Measurements from ENCODE around the gene CHST12.
"Not testable (repeated sequence)": the region's sequence is repeated elsewhere in the genome, so short reads cannot be mapped to it uniquely, and the experiment has no call there.

Gene CHST12

DNA sequence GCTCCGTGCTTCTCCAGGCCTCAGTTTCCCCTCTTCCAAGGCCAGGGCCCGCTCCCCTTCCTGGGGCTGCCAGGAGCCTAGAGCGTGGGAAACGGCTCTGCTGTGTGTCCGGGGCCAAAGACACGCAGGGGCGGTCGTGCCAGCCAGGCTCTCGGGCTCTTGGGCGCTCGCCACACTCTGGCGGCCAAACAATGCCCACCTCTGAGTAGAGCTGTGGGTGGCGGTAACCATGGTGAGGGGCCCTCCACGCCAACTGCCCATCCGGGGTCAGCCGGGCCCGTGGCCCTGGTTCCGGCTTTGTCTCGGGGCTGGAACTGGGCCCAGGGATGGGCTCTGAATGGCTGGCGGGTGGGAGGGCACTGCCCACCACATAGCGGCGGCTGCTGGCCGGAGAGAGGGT is 56.8 kb downstream of the CHST12 start:
- DNase-seq (ENCODE audit: low read depth in 2 of 2): no peak

GRCh38 chr7:2460641-2461040 is 57.2 kb downstream of the CHST12 start:
- no peak for DNase-seq (ENCODE audit: low read depth in 2 of 2)

DNA sequence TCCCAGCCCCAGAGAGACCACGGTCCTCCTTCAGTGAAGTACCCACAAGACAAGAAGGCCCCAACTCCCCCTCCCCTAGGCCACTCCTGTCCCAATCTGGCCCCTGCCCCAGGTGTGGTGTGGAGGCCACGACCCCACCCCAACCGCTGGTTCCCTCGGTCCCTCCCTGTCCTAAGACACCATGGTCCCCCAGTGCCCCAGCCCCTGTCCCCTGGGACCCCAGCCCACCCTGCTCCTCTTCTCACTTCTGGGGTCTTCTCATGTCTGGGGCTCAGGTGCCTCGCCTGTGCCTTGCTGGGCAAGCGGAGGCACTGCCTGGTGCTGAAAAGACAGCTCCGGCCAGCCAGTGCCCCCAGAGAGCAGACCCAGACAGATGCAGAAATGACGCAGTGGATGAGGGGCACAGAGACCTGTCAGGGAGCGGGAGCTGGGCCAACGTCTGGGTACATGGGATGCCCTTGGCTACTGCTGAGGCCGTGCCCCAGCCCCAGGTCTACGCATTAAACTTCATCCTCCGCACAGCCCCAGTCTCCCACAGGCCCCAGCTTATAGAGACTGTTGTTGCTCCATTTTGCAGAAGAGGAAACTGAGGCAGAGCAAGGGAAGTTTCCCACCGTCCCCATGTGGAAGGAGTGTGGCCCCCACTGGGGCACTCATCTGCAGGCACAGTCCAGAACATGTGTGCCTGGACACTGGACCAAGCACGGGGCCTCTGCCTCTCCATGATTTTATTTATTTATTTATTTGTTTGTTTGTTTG is 58.0 kb downstream of the CHST12 start:
- no peak for DNase-seq (ENCODE audit: low read depth in 2 of 2)

DNA sequence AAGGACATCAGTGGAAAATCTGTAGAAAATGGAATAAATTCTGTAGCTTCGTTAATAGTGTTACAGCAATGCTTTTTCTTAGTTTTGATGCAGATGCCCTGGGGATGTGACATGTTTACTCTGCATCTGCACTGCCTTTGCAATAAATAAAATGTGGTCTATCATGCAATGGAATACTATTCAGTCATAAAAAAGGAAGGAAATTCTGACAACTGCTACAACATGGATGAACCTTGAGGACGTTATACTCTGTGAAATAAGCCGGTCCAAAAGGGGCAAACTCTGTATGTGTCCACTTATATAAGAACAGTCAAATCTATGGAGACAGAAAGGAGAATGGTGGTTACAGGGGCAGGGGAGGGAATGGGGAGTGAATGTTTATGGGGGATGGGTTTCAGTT is 59.3 kb downstream of the CHST12 start:
- DNase-seq (ENCODE audit: low read depth in 2 of 2): no peak

DNA sequence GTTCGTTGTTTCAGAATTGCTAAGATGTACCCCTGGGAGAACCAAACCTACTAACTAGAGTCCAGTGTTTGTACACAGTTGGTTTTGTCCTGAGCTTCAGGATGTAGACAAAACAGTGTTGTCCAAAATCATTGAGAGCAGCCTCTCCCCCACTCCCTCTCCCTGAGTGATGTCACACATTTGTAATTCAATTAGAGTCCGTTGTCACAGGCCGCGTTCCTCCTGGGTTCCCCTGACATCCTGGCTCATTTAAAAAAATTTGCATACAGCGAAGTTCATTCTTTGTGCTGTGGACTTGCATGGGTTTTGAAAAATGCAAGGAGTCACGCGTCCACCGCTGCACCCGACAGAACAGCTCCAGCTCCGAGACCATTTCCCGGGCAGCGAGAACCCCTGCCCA is 62.5 kb downstream of the CHST12 start:
- DNase-seq (ENCODE audit: low read depth in 2 of 2): no peak

- DNase-seq (ENCODE audit: low read depth in 2 of 2): no peak
Observed at GRCh38 chr7:2466675-2467074, 63.3 kb downstream of the CHST12 start.

- DNase-seq (ENCODE audit: low read depth in 2 of 2): no peak
Observed at GRCh38 chr7:2468227-2468626, 64.8 kb downstream of the CHST12 start.

GRCh38 chr7:2469460-2470203 is 66.2 kb downstream of the CHST12 start:
- DNase-seq (ENCODE audit: low read depth in 2 of 2): not testable (repeated sequence)

GRCh38 chr7:2470204-2471021 is 67.0 kb downstream of the CHST12 start:
- DNase-seq (ENCODE audit: low read depth in 2 of 2): no peak

- DNase-seq (ENCODE audit: low read depth in 2 of 2): no peak
Observed at GRCh38 chr7:2471022-2471329, 67.6 kb downstream of the CHST12 start.

DNA sequence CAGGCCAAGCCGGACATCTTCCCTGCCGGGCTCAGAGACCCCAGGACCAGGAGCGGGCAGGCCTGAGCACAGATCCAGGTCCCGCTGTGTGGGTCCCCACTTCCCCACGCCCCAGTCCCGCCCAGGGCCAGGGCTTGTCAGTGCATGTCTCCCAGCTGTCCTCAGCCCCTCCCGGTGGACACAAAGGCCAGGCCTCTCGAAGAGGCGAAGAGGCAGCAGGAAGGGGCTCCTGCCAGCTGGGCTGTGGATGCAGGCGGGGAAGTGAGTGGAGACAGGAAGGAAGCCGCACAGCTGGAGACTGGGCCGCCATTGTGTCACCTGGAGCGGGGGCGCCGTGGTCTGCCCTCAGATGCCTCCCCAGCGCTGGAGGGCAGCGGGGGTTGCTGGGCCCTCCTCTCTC is 68.0 kb downstream of the CHST12 start:
- no peak for DNase-seq (ENCODE audit: low read depth in 2 of 2)

DNA sequence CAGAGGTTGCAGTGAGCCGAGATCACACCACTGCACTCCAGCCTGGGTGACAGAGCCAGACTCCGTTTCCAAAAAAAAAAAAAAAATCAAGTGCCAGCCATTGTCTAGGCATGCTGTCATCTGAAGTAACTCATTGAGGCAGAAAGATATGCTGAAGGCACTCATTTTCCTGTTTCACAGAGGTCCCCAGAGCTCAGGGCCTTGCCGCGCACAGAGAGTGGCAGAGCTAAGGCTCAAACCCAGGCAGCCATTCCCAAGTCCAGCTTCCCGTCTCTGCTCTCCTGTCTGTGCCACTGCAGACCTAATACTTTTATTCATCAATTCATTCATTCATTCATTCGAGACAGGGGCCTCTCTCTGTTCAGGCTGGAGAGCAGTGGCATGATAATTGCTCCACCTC is 69.3 kb downstream of the CHST12 start:
- no peak for DNase-seq (ENCODE audit: low read depth in 2 of 2)

DNA sequence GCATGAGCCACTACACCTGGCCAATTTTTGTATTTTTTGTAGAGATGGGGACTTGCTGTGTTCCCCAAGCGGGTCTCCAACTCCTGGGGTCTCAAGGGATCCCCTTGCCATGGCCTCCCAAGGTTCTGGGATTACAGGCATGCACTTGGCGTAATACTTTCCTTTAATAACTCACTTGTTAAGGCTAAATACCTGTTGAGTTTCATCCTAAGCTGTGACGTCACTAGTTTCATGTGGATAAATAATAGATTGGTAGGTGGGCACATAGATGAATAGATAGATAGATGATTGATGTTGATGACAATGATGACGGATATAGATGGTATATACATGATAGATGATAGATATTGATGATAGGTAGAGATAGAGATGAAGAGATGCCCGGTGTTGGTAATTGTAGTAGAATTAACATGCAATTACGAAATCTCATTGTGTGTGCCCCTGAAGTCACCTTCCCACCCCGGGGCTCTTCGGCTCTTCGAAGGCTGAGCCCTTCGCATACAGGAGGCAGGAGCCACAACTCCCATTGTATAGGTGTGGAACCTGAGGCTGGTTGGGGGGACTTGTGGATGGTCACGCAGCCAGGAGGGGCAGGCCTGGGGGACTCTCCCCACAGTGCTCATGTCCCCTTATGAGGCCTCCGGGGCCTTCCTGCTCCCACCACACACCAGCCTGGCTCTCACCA is 70.2 kb downstream of the CHST12 start:
- DNase-seq (ENCODE audit: low read depth in 2 of 2): no peak

DNA sequence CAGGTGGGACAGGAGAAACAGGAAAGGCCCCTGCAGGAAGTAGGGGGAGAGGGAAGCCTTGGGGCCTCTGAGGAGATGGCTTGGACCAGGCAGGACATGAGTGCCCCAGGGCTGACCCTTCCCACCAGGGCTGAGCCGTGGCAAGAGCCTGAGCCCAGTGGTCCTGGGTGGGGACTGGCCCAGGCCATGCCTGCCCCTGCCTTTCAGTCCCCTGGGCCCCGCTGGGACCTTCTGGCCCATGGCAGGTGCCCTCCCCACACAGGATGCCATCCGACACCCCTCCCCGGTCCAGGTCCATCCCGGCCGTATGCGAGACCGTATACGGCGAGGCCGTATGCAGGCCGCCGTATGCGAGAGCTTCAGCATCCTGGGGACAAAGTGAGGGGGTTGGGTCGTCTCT is 70.8 kb downstream of the CHST12 start:
- DNase-seq (ENCODE audit: low read depth in 2 of 2): no peak

DNA sequence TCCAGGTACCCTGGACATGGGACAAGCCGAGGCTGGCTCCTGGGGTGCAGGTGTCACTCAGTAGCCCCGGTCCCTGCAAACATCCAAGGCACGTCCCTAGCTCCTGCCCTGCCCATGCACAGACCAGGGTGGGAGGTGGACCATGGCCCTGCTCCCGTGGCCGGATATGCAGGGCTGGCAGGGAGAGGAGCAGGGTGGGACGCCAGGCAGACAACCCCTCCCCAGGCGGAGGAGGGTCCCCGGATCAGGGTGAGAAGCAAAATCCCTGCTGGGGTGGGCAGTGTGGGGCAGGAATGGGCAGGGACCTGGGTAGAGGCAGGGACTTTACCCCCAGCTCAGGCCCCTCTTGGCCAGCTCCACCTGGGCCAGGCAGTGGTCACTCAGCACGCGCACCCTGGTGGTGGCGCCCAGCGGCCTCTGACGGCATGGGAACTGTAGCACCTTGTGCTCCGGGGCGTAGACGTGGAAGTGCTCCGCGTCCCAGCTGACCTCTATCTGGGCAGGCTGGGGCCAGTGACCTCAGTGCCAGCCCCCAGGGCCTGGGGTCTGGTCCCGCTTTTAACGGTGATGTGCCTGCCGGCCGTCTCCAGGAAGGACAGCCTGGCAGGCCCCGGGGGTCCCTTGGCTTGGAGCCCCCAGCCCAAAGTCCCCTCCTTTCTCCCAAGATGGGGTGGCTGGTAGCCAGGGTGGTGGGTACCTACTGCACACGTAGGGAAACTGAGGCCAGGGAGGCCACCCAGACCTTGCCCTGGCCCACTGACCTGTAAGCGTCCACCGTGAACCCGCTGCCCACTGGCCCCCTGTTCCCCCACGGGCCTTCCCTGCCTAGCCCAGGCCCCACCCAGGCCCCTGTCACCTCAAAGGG is 71.6 kb downstream of the CHST12 start:
- DNase-seq (ENCODE audit: low read depth in 2 of 2): no peak

DNA sequence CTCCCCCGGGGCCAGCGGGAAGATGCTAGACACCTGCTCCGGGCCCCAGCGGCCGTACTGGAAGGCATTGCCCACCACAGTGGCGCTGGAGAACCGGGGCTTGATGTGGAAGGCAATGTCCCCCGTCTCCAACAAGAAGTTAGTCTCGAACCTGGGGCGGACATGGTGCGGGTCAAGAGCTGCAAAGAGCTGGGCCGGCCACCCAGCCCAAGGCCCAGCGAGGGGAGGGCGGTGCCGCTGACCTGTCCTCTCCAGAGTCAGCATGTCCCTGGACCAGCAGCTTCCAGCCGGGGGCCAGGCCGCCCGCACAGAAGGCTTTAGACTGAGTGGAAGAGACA is 72.2 kb downstream of the CHST12 start:
- DNase-seq (ENCODE audit: low read depth in 2 of 2): no peak

- no peak for DNase-seq (ENCODE audit: low read depth in 2 of 2)
Observed at GRCh38 chr7:2476298-2476697, 72.9 kb downstream of the CHST12 start, which contains the start of gene GRIFIN. TSS of gene GRIFIN (minus strand) at chr7:2476398. CDS start at chr7:2476383, 15 bp downstream.

DNA sequence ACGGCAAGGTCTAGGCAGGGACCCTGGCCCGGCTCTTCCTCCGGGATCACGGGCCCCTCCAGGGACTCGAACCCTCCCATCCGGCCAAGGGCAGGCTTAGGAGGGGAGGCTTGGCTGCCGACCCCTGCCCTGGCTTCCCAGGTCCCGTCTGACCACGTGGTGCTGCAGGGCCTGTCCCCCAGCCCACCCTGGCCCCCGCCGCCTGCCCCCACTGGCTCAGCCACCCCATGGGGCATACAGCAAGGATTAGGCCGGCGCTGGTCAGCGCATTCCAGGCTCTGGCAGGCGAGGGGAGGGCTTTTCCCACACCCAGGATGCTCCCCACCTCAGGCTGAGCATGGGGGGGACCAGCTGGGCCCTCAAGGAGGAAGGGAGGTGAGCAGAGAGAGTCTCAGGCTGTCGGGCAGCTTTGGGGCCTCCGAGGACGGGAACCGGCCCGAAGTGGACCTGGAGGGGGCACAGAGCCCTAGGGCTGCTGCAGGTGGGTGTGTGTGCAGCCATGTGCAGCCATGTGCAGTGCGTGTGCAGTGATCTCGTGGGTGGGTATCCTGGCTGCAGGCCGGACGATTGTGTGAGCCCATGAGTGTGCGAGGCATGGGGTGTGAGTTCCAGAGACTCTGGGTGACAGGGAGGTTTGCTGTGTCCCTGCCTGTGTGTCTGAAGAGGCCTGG is 73.5 kb downstream of the CHST12 start:
- DNase-seq (ENCODE audit: low read depth in 2 of 2): no peak

GRCh38 chr7:2477447-2478398 is 74.3 kb downstream of the CHST12 start:
- peak; percentile 21 to 34 for DNase-seq (ENCODE audit: low read depth in 2 of 2)
